RWPE2 (cell line): ENCODE measurements around the gene EME2.

ENCODE experiments used
- ATAC-seq: fragments of 200-7000 bp; cut with Tn5 transposase; 3 replicates; pipeline ENCODE4 v1.9.1; 2021; ENCODE audit warnings: low read depth
- DNase-seq: peaks from one replicate; pipeline ENCODE4 v3.0.0-alpha.2; 2020; ENCODE audit warnings: low spot score
- H3K27ac ChIP-seq: fragments of 450-650 bp; 2 replicates; pipeline ENCODE4 v1.5.1; 2017; ENCODE audit warnings: mild to moderate bottlenecking; ENCODE audit not compliant: poor library complexity, severe bottlenecking
- H3K27me3 ChIP-seq: fragments of 250-450 bp; sonication (Bioruptor Pico); 2 replicates; pipeline ENCODE4 v1.5.1; 2021; ENCODE audit warnings: mild to moderate bottlenecking, moderate library complexity; ENCODE audit not compliant: insufficient read depth, poor library complexity, severe bottlenecking
- H3K36me3 ChIP-seq: fragments of 250-450 bp; sonication (Bioruptor Pico); 2 replicates; pipeline ENCODE4 v1.5.1; 2020; ENCODE audit warnings: low read depth, mild to moderate bottlenecking, moderate library complexity
- H3K4me1 ChIP-seq: fragments of 250-450 bp; sonication (Bioruptor Pico); 2 replicates; pipeline ENCODE4 v1.5.1; 2021; ENCODE audit warnings: mild to moderate bottlenecking, moderate library complexity; ENCODE audit not compliant: insufficient read depth, poor library complexity, severe bottlenecking
- H3K4me3 ChIP-seq: fragments of 250-450 bp; sonication (Bioruptor Pico); 2 replicates; pipeline ENCODE4 v1.5.1; 2021; ENCODE audit warnings: mild to moderate bottlenecking, moderate library complexity; ENCODE audit not compliant: severe bottlenecking
- H3K9me3 ChIP-seq: fragments of 250-450 bp; sonication (Bioruptor Pico); 2 replicates; pipeline ENCODE4 v1.5.1; 2021; ENCODE audit warnings: mild to moderate bottlenecking, moderate library complexity; ENCODE audit not compliant: severe bottlenecking
- CTCF ChIP-seq: fragments of 450-650 bp; IDR thresholded peaks from one replicate; pipeline ENCODE4 v1.5.1; 2017; ENCODE audit warnings: mild to moderate bottlenecking, moderate library complexity; ENCODE audit not compliant: poor library complexity, severe bottlenecking

EME2 gene

GRCh38 chr16:1762196-1762878 is 10.3 kb upstream of the EME2 start:
- ATAC-seq, result no peak
- H3K9me3 ChIP-seq, result no peaks in the 10 kb centered on the region
- no peak for TF ChIP-seq CTCF
- no peaks in the 10 kb centered on the region for H3K27me3 ChIP-seq
- peaks cover 22% of the 10 kb centered on the region; the same call in 1 of the 2 replicates for H3K36me3 ChIP-seq
- no peak for DNase-seq
- no peak overlapping the region for H3K27ac ChIP-seq
- H3K4me1 ChIP-seq, result no peaks in the 10 kb centered on the region
- H3K4me3 ChIP-seq, result no peak overlapping the region

- Histone ChIP-seq H3K36me3 (peaks cover 22% of the 10 kb centered on the region; the same call in 1 of the 2 replicates), H3K27ac (no peak overlapping the region)
These were observed 9.6 kb upstream of the EME2 start for GRCh38 chr16:1762879-1763520.

GRCh38 chr16:1763521-1764511 is 8.8 kb upstream of the EME2 start:
- ATAC-seq (no peak), DNase-seq (no peak)
- TF ChIP-seq CTCF, result peak; percentile 21
- H3K36me3 ChIP-seq, result peaks cover 22% of the 10 kb centered on the region; the same call in 1 of the 2 replicates
- H3K9me3 ChIP-seq, result no peaks in the 10 kb centered on the region
- no peaks in the 10 kb centered on the region for H3K27me3 ChIP-seq
- H3K27ac ChIP-seq, result no peak overlapping the region
- no peaks in the 10 kb centered on the region for H3K4me1 ChIP-seq
- no peak overlapping the region for H3K4me3 ChIP-seq

More at GRCh38 chr16:1762879-1763520, 9.6 kb upstream of the EME2 start:
- Histone ChIP-seq H3K27me3 (no peaks in the 10 kb centered on the region), H3K4me3 (no peak overlapping the region), H3K9me3 (no peaks in the 10 kb centered on the region), H3K4me1 (no peaks in the 10 kb centered on the region)
- DNase-seq, result no peak
- TF ChIP-seq CTCF, result no peak
- ATAC-seq, result no peak

- H3K27ac ChIP-seq, result no peak overlapping the region
- TF ChIP-seq CTCF, result no peak
- H3K36me3 ChIP-seq, result peaks cover 23% of the 10 kb centered on the region; the same call in 1 of the 2 replicates
- H3K4me1 ChIP-seq, result peaks cover under 1% of the 10 kb centered on the region
- no peaks in the 10 kb centered on the region for H3K9me3 ChIP-seq
- no peaks in the 10 kb centered on the region for H3K27me3 ChIP-seq
- no peak overlapping the region for H3K4me3 ChIP-seq
- no peak for ATAC-seq
- no peak for DNase-seq
These were observed 7.6 kb upstream of the EME2 start for GRCh38 chr16:1764971-1765370.
